B cell (primary cell): Measurements from ENCODE around the gene CLDN7. TPM values are rescaled to one million over a fixed set of nuclear protein-coding genes. Genes with fewer than 3 reads are reported as not detected.

ENCODE experiments used
- ATAC-seq: fragments of 200-7000 bp; cut with Tn5 transposase; one replicate; pipeline ENCODE4 v1.10.0; 2021; ENCODE audit warnings: low read depth, mild to moderate bottlenecking, moderate number of reproducible peaks, moderate library complexity
- CTCF ChIA-PET: fragments of 350-600 bp; sonication (Branson Sonifier 250); formaldehyde crosslinking; loops from one replicate; lab custom pipeline; 2021; ENCODE audit warnings: antibody characterized with exemption, inconsistent platforms; lab: Charles Lee
- POLR2A ChIA-PET: fragments of 350-600 bp; sonication (Branson Sonifier 250); formaldehyde crosslinking; loops from one replicate; lab custom pipeline; 2021; ENCODE audit warnings: antibody characterized with exemption; lab: Charles Lee
- DNase-seq: peaks from one replicate; pipeline ENCODE4 v3.0.0; 2013
- H2AFZ ChIP-seq: 2 replicates; pipeline ENCODE4 v1.6.1; 2012; ENCODE audit warnings: mild to moderate bottlenecking, low read depth, low read length; ENCODE audit not compliant: insufficient read depth, poor library complexity, severe bottlenecking
- H3K27ac ChIP-seq, 2 donors: 1 replicate in 1 of 2; 2 replicates in 1 of 2; pipeline ENCODE4 v1.5.1; 2012 to 2013; ENCODE audit warnings: low read length in 2 of 2, mild to moderate bottlenecking in 2 of 2, moderate library complexity in 1 of 2
- H3K27me3 ChIP-seq, 4 experiments: fragments of 200-600 bp in 1 of 4; sonication (generic) in 1 of 4; replicated peaks in 1 of 4; 1 replicate in 2 of 4; 2 replicates in 2 of 4; pipeline versions ENCODE4 v1.6.1 to v1.7.0; 2013 to 2016; ENCODE audit warnings: low read length in 3 of 4, mild to moderate bottlenecking in 2 of 4, mixed read lengths in 1 of 4, moderate library complexity in 1 of 4; ENCODE audit not compliant: insufficient read depth in 4 of 4, control insufficient read depth in 3 of 4; ENCODE audit errors: control extremely low read depth in 1 of 4
- H3K36me3 ChIP-seq, 2 experiments: replicated peaks in 1 of 2; 1 replicate in 1 of 2; 2 replicates in 1 of 2; pipeline versions ENCODE4 v1.6.1 to v1.7.1; 2013; ENCODE audit warnings: low read length in 1 of 2; ENCODE audit not compliant: insufficient read depth in 2 of 2, control insufficient read depth in 1 of 2; ENCODE audit errors: control extremely low read depth in 1 of 2, extremely low read depth in 1 of 2
- H3K4me1 ChIP-seq, 2 donors: fragments of 200-600 bp in 1 of 2; sonication (generic) in 1 of 2; 1 replicate in 1 of 2; 2 replicates in 1 of 2; pipeline versions ENCODE4 v1.5.1 to v1.6.1; 2013 to 2017; ENCODE audit warnings: low read length in 2 of 2; ENCODE audit not compliant: control insufficient read depth in 2 of 2, insufficient read depth in 2 of 2
- H3K4me2 ChIP-seq: replicated peaks from 2 replicates; pipeline ENCODE3; 2012; ENCODE audit warnings: mild to moderate bottlenecking, low read depth, low read length; ENCODE audit not compliant: poor library complexity, severe bottlenecking
- H3K4me3 ChIP-seq, 5 experiments: fragments of 200-600 bp in 1 of 5; sonication (generic) in 1 of 5; 1 replicate in 3 of 5; 2 replicates in 2 of 5; pipeline versions ENCODE4 v1.5.1 to v1.7.0; 2011 to 2016; ENCODE audit warnings: low read length in 4 of 5, mild to moderate bottlenecking in 4 of 5, low read depth in 2 of 5, control low read depth in 1 of 5, moderate library complexity in 1 of 5; ENCODE audit not compliant: insufficient read depth in 1 of 5; ENCODE audit errors: control extremely low read depth in 1 of 5, extremely low read depth in 1 of 5
- H3K79me2 ChIP-seq: fragments of 200-600 bp; sonication (generic); one replicate; pipeline ENCODE4 v1.6.0; 2016; ENCODE audit warnings: low read length; ENCODE audit not compliant: control insufficient read depth, insufficient read depth
- H3K9ac ChIP-seq: fragments of 200-600 bp; sonication (generic); 2 replicates; pipeline ENCODE4 v1.6.1; 2017; ENCODE audit warnings: mild to moderate bottlenecking, low read length, moderate library complexity
- H3K9me3 ChIP-seq, 3 donors: one replicate each; pipeline versions ENCODE4 v1.6.1 to v1.7.1; 2013; ENCODE audit warnings: low read length in 2 of 3; ENCODE audit not compliant: control insufficient read depth in 2 of 3, insufficient read depth in 1 of 3; ENCODE audit errors: control extremely low read depth in 1 of 3
- H4K20me1 ChIP-seq: 2 replicates; pipeline ENCODE4 v1.6.0; 2012; ENCODE audit warnings: mild to moderate bottlenecking, low read length; ENCODE audit not compliant: insufficient read depth, control insufficient read depth, poor library complexity, severe bottlenecking
- H3K27ac Mint-ChIP-seq: one replicate; pipeline ENCODE4 v1.8.0; 2021; ENCODE audit warnings: mixed read lengths
- H3K27me3 Mint-ChIP-seq: one replicate; pipeline ENCODE4 v1.8.0; 2021; ENCODE audit warnings: mixed read lengths
- H3K4me1 Mint-ChIP-seq: one replicate; pipeline ENCODE4 v1.8.0; 2021; ENCODE audit warnings: mixed read lengths
- H3K4me3 Mint-ChIP-seq: one replicate; pipeline ENCODE4 v1.8.0; 2021; ENCODE audit warnings: mixed read lengths
- H3K9me3 Mint-ChIP-seq: one replicate; pipeline ENCODE4 v1.8.0; 2022; ENCODE audit warnings: mixed read lengths; ENCODE audit not compliant: insufficient read depth
- CTCF ChIP-seq: fragments of 200-600 bp; IDR thresholded peaks from one replicate; pipeline ENCODE4 v1.8.0; 2022; ENCODE audit warnings: antibody characterized with exemption, mild to moderate bottlenecking
- EZH2 ChIP-seq: IDR thresholded peaks from 2 replicates; pipeline ENCODE4 v1.6.1; 2012; ENCODE audit warnings: borderline replicate concordance, low read depth, mild to moderate bottlenecking, moderate library complexity, low read length; ENCODE audit not compliant: insufficient read depth, poor library complexity, severe bottlenecking
- WGBS: methylation state at CpG from one replicate; pipeline ENCODE4 v1.1.5; 2013; ENCODE audit warnings: missing lambda C conversion rate; ENCODE audit not compliant: insufficient coverage; 5-methylcytosine and 5-hydroxymethylcytosine counted together
- intact Hi-C: fragments of 100-400 bp; cut with micrococcal nuclease; formaldehyde crosslinking; loops from one replicate; pipeline ENCODE4 v1.10.0; 2022
- polyA plus RNA-seq: library from polyadenylated mRNA; depleted of rRNA; stranded (reverse); fragments of >200 nt; gene quantifications from 2 replicates; pipeline ENCODE4 v1.2.3, GENCODE V29; 2012
- total RNA-seq, 2 donors: library from RNA; stranded (reverse); fragments of 120-200 nt in 1 of 2; gene quantifications; 1 replicate in 1 of 2; 2 replicates in 1 of 2; pipeline versions ENCODE4 v1.2.3 to v1.2.4, GENCODE V29; 2013 to 2022

CLDN7 gene
- total and polyA plus RNA-seq, 2 donors (not counting 1 experiment from before 2014, with no cell fraction given) = 1.2 to 5.8 TPM

- Histone ChIP-seq H3K4me2 (peak overlapping the region; percentile 56), H3K27ac (no peak overlapping the region), H3K9ac (no peak overlapping the region), H3K27me3 (no peaks in the 10 kb centered on the region), H3K36me3 (peaks cover 0 to 12% of the 10 kb centered on the region in 2 experiments), H4K20me1 (no peaks in the 10 kb centered on the region), H2AFZ (no peak overlapping the region), H3K79me2 (peaks cover 7% of the 10 kb centered on the region), H3K4me1 (peaks cover 32 to 64% of the 10 kb centered on the region in 2 donors), H3K9me3 (no peaks in the 10 kb centered on the region), H3K4me3 (no peak overlapping the region)
- Mint-ChIP-seq H3K27ac (peak overlapping the region; percentile 41), H3K4me1 (peaks cover 65% of the 10 kb centered on the region), H3K27me3 (no peaks in the 10 kb centered on the region), H3K9me3 (no peaks in the 10 kb centered on the region), H3K4me3 (peak overlapping the region; percentile 97)
- 66% methylated on average over 6 of the region's 6 CpGs for WGBS
- POLR2A ChIA-PET = interaction anchor here (0.6 to 9.1 kb wide), 2 partner anchors 19 to 263 kb away, joined by 3 to 157 read pairs; partner anchors contain the start of genes DVL2, GABARAP, PHF23 and SLC35G6
- CTCF ChIA-PET = interaction anchor here (3.7 to 3.8 kb wide), 2 partner anchors 22 to 79 kb away, joined by 36 to 47 read pairs; partner anchors contain the start of genes GABARAP and PHF23
- intact Hi-C loops = loop anchor here (2.0 kb wide), 1 partner anchor 13 kb away; no protein-coding TSS in a partner anchor
- DNase-seq = no peak
- ATAC-seq = no peak
- TF ChIP-seq EZH2 (no peak), CTCF (no peak)
These were observed 44.1 kb downstream of the CLDN7 start for GRCh38 chr17:7218166-7218565.
